Peyer's patch (tissue), 4 donors: Measurements from ENCODE around the gene MACROD2.

Source experiments
- POLR2A ChIP-seq, 2 donors: fragments of 450-650 bp; IDR thresholded peaks; one replicate each; pipeline ENCODE4 v1.5.1; 2017; ENCODE audit warnings: antibody characterized with exemption in 2 of 2, mild to moderate bottlenecking in 2 of 2, moderate library complexity in 2 of 2
- TF ChIP-seq, protein P1 (sequence below), 6 experiments: fragments of 450-650 bp in 4 of 6; fragments of 200-600 bp in 2 of 6; sonication (generic) in 1 of 6; IDR thresholded peaks; one replicate each; pipeline ENCODE4 v1.5.1; 2017 to 2019; ENCODE audit warnings: antibody characterized with exemption in 6 of 6, mild to moderate bottlenecking in 3 of 6, moderate library complexity in 1 of 6

DNA sequence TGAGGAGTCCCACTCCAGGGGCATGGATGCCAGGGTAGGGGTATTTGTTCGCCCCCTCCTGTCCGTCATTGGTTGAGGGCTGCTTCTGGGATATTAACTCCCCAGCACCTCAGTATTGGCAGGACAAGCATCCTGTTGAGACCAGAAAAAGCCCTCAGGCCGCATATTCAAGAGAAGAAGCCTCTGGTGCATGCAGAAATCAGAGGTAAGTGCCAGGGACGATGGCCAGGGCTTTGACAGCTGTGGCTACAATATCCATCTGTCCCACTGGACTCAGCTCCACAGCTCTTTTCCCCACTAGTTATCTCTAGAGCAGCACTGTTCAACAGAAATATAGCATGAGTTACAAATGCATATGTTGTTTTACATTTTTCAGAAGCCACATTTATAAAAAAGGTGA lies 1926.6 kb downstream of the MACROD2 start:
- no peak for TF ChIP-seq POLR2A (IDR thresholded peaks at IDR 0.05)
- TF ChIP-seq, protein P1, sequence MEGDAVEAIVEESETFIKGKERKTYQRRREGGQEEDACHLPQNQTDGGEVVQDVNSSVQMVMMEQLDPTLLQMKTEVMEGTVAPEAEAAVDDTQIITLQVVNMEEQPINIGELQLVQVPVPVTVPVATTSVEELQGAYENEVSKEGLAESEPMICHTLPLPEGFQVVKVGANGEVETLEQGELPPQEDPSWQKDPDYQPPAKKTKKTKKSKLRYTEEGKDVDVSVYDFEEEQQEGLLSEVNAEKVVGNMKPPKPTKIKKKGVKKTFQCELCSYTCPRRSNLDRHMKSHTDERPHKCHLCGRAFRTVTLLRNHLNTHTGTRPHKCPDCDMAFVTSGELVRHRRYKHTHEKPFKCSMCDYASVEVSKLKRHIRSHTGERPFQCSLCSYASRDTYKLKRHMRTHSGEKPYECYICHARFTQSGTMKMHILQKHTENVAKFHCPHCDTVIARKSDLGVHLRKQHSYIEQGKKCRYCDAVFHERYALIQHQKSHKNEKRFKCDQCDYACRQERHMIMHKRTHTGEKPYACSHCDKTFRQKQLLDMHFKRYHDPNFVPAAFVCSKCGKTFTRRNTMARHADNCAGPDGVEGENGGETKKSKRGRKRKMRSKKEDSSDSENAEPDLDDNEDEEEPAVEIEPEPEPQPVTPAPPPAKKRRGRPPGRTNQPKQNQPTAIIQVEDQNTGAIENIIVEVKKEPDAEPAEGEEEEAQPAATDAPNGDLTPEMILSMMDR (IDR thresholded peaks at IDR 0.05) = no peak
